ENCODE measurements around the gene KREMEN1. TPM values are rescaled to one million over a fixed set of nuclear protein-coding genes. Genes with fewer than 3 reads are reported as not detected.

KREMEN1 gene
- total and polyA plus RNA-seq, 4 donors, result 1.2 to 22.6 (median 3.8) TPM

GRCh38 chr22:29069463-29069862 lies 3.4 kb upstream of the KREMEN1 start:
- TF ChIP-seq REST (IDR thresholded peaks at IDR 0.05) (no peak), YY1 (IDR thresholded peaks at IDR 0.05) (no peak), GABPA (IDR thresholded peaks at IDR 0.05 in 1 of 2, conservative IDR thresholded peaks at IDR 0.05 in 1 of 2) (no peak), FOXA1 (IDR thresholded peaks at IDR 0.05) (no peak), EGR1 (IDR thresholded peaks at IDR 0.05; ENCODE audit: low read depth in 2 of 2) (no peak), ZBTB33 (IDR thresholded peaks at IDR 0.05) (no peak), SP1 (IDR thresholded peaks at IDR 0.05) (no peak), CTCF (IDR thresholded peaks at IDR 0.05; ENCODE audit: low read depth, low read length, missing input control) (no peak), RXRA (IDR thresholded peaks at IDR 0.05) (no peak), NR2F2 (IDR thresholded peaks at IDR 0.05) (no peak), HNF4G (IDR thresholded peaks at IDR 0.05) (no peak), FOXA2 (IDR thresholded peaks at IDR 0.05) (no peak), JUND (IDR thresholded peaks at IDR 0.05) (no peak), TAF1 (conservative IDR thresholded peaks at IDR 0.05) (no peak), HNF4A (conservative IDR thresholded peaks at IDR 0.05) (no peak), ATF3 (IDR thresholded peaks at IDR 0.05) (no peak)
- no peaks in the 10 kb centered on the region for H3K36me3 ChIP-seq (ENCODE audit: control insufficient read depth in 4 of 4, insufficient read depth in 3 of 4, low read depth in 1 of 4, low read length in 3 of 4)
- peaks cover 5 to 29% (median 18%) of the 10 kb centered on the region in 4 donors for H3K4me1 ChIP-seq (ENCODE audit: control insufficient read depth in 4 of 4, insufficient read depth in 4 of 4, low read length in 3 of 4)
- no peak for DNase-seq (ENCODE audit: low spot score)
- 91% methylated on average over 4 of the region's 4 CpGs for WGBS
- no peak overlapping the region for H3K27ac ChIP-seq (ENCODE audit: low read depth in 1 of 2, low read length in 2 of 2)
- no peak overlapping the region for H3K4me3 ChIP-seq (ENCODE audit: low read depth in 1 of 3, low read length in 3 of 3)
- no peaks in the 10 kb centered on the region for H3K9me3 ChIP-seq (ENCODE audit: control insufficient read depth in 4 of 4, low read length in 3 of 4)
- no peaks in the 10 kb centered on the region for H3K27me3 ChIP-seq (ENCODE audit: control insufficient read depth in 4 of 4, insufficient read depth in 4 of 4, low read length in 3 of 4)
- no peak overlapping the region for H3K9ac ChIP-seq (ENCODE audit: low read depth in 1 of 2, low read length in 2 of 2)

- no peaks in the 10 kb centered on the region for H3K9me3 ChIP-seq (ENCODE audit: control insufficient read depth in 4 of 4, low read length in 3 of 4)
- TF ChIP-seq GABPA (IDR thresholded peaks at IDR 0.05 in 1 of 2, conservative IDR thresholded peaks at IDR 0.05 in 1 of 2), result no peak
- no peak for TF ChIP-seq RXRA (IDR thresholded peaks at IDR 0.05)
- TF ChIP-seq TAF1 (conservative IDR thresholded peaks at IDR 0.05), result no peak
- TF ChIP-seq JUND (IDR thresholded peaks at IDR 0.05), result no peak
- no peak for TF ChIP-seq RAD21 (IDR thresholded peaks at IDR 0.05)
- no peak for TF ChIP-seq ZBTB33 (IDR thresholded peaks at IDR 0.05)
- TF ChIP-seq EGR1 (IDR thresholded peaks at IDR 0.05; ENCODE audit: low read depth in 2 of 2), result no peak
- no peak for TF ChIP-seq NR2F2 (IDR thresholded peaks at IDR 0.05)
- no peak for TF ChIP-seq MAX (IDR thresholded peaks at IDR 0.05)
- TF ChIP-seq ATF3 (IDR thresholded peaks at IDR 0.05), result no peak
- TF ChIP-seq SP1 (IDR thresholded peaks at IDR 0.05), result no peak
- peaks cover 5 to 30% (median 19%) of the 10 kb centered on the region in 4 donors for H3K4me1 ChIP-seq (ENCODE audit: control insufficient read depth in 4 of 4, insufficient read depth in 4 of 4, low read length in 3 of 4)
- H3K27ac ChIP-seq (ENCODE audit: low read depth in 1 of 2, low read length in 2 of 2), result no peak overlapping the region
- no peak overlapping the region for H3K9ac ChIP-seq (ENCODE audit: low read depth in 1 of 2, low read length in 2 of 2)
- no peaks in the 10 kb centered on the region for H3K27me3 ChIP-seq (ENCODE audit: control insufficient read depth in 4 of 4, insufficient read depth in 4 of 4, low read length in 3 of 4)
- H3K36me3 ChIP-seq (ENCODE audit: control insufficient read depth in 4 of 4, insufficient read depth in 3 of 4, low read depth in 1 of 4, low read length in 3 of 4), result no peaks in the 10 kb centered on the region
- WGBS, result 97% methylated on average over 4 of the region's 4 CpGs
- DNase-seq (ENCODE audit: low spot score), result no peak
- H3K4me3 ChIP-seq (ENCODE audit: low read depth in 1 of 3, low read length in 3 of 3), result no peak overlapping the region
Measured at GRCh38 chr22:29070490-29070889, 2.3 kb upstream of the KREMEN1 start.

Measured in liver (tissue), 9 donors.